ENCODE measurements around the gene PNRC2.
"Not testable (repeated sequence)": the region's sequence is repeated elsewhere in the genome, so short reads cannot be mapped to it uniquely, and the experiment has no call there.

The PNRC2 gene

GRCh38 chr1:23996700-23997229 lies 37.1 kb downstream of the PNRC2 start:
- no peak for DNase-seq

- DNase-seq = no peak
These were observed 38.2 kb downstream of the PNRC2 start for GRCh38 chr1:23997812-23998211.

DNA sequence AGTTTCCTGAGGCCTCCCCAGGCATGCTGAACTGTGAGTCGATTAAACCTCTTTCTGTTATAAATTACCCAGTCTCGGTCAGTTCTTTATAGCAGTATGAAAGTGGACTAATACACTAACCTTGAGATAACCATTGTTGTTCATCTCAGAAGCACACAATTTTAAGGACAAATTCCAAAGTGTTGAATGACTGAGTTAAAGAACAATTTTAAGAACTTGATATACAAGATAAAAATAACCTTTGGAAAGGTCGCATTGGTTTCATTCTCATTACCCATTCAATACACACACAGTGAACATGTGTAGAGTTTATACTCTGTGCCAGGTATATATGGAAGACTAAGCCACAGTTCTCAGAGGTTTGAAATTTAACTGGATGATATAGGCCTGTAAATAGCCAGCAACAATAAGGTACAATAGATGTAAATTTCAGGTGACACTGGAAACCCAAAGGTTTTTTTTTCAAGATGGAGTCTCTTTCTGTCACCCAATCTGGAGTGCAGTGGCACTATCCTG lies 39.6 kb downstream of the PNRC2 start:
- DNase-seq = no peak

DNA sequence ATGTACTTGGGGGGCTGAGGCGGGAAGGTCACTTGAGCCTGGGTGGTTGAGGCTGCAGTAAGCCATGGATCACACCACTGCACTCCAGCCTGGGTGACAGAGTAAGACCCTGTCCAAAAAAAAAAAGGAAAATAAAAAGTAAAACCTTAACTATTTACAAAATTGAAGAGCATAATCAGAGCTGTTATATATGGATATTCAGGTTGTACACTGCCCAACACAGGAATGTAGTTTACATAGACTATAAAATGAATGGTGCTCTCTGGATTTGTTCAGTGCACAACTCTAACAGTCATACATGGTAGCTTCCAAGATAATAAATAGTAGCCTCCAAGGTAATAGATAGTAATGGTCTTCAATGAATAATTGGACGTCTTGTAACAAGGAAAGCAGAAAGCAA lies 43.1 kb downstream of the PNRC2 start:
- no peak for DNase-seq

GRCh38 chr1:24003331-24003972 lies 43.8 kb downstream of the PNRC2 start:
- no peak for DNase-seq

DNA sequence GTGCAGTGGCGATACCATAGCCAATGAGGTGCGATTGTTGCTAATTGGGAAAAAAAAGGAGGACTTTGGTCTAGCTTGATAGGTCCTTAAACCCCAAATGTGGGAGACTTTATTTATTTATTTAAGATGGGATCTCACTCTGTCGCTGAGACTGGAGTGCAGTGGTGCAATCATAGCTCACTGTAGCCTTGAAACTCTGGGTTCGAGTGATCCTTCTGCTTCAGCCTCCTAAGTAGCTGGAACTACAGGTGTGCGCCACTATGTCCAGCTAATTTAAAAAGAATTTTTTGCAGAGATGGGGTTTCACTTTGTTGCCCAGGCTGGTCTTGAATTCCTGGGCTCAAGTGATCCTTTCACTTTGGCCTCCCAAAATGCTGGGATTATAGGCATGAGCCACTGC lies 44.5 kb downstream of the PNRC2 start:
- DNase-seq = no peak

- no peak for DNase-seq
These were observed 45.5 kb downstream of the PNRC2 start for GRCh38 chr1:24005163-24005562.

- no peak for DNase-seq
These were observed 47.5 kb downstream of the PNRC2 start for GRCh38 chr1:24007079-24007478.

GRCh38 chr1:24008574-24009184 lies 49.1 kb downstream of the PNRC2 start:
- DNase-seq = not testable (repeated sequence)

DNA sequence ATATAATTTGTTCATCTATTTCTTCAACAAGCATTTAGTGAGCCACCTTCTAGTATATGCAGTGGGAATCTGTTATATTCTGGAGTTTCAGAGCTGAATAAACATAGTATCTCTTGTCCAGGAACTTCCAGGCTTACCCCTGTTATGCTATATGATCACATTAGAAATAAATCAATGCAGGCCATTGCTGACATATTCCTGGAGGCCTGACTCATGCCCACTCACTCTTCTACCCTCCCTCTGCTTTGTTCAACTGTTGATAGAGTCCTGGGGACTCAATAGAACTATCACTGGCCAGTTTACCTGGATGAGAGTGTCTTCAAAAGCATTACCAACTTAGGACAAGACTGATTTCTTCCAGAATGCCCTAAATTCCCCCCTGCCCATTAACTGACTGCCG lies 49.8 kb downstream of the PNRC2 start:
- DNase-seq = no peak

DNA sequence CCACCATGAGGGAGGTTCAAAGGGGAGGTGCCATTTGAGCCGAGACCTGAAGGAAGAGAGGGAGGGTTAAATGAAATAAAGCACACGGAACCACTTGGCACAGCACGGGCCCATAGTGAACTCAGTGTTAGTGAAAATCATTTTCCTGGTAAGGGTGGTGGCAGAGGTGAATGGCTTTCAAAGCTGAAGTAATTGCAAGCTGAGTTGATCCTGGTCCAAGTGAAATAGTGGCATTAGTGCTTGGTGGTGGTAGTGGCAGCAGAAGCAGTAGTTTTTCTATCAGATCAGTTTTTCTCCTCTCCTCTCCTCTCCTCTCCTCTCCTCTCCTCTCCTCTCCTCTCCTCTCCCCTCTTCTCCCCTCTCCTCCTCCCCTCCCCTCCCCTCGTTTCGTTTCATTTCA lies 51.0 kb downstream of the PNRC2 start:
- no peak for DNase-seq

DNA sequence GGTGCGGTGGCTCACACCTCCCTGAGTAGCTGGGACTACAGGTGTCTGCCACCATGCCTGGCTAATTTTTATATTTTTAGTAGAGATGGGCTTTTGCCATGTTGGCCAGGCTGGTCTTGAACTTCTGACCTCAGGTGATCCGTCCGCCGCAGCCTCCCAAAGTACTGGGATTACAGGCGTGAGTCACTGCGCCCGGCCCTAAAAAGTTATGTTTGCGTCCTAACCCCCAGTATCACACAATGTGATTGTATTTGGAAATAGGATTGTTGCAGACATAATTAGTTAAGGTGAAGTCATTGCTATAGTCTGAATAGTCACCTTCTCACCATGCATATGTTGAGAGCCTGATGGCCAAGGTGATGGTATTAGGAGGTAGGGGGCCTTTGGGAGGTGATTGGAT lies 53.2 kb downstream of the PNRC2 start:
- DNase-seq = not testable (repeated sequence)

Data from activated CD8-positive, alpha-beta memory T cell treated with anti-CD3 and anti-CD28 coated beads, Interleukin-2, amount 50 U/mL, for 4 hours (primary cell).